ENCODE measurements around the gene DACH1. TPM values are rescaled to one million over a fixed set of nuclear protein-coding genes. Genes with fewer than 3 reads are reported as not detected.

The DACH1 gene
- total RNA-seq, 2 experiments from 2014 or later: not detected

GRCh38 chr13:71727042-71727441 is 140.0 kb downstream of the DACH1 start:
- no peaks in the 10 kb centered on the region for H3K36me3 ChIP-seq (ENCODE audit: insufficient read depth, low read length)
- no peak overlapping the region for H2AFZ ChIP-seq (ENCODE audit: low read length)
- H3K9me3 ChIP-seq (ENCODE audit: low read length): no peaks in the 10 kb centered on the region
- H3K4me1 ChIP-seq (ENCODE audit: insufficient read depth, low read length, poor library complexity, severe bottlenecking): no peaks in the 10 kb centered on the region
- no peaks in the 10 kb centered on the region for H3K9me2 ChIP-seq (ENCODE audit: insufficient read depth, low read length)
- BruUV-seq (replicated peaks): no TSS peak
- H3K4me2 ChIP-seq (ENCODE audit: low read length): no peak overlapping the region
- H3K27ac ChIP-seq (ENCODE audit: low read depth, low read length, poor library complexity, severe bottlenecking): no peak overlapping the region
- H3K79me2 ChIP-seq (ENCODE audit: insufficient read depth, low read depth, low read length): no peaks in the 10 kb centered on the region
- no peak for DNase-seq (ENCODE audit: low spot score)
- TF ChIP-seq, protein P1, sequence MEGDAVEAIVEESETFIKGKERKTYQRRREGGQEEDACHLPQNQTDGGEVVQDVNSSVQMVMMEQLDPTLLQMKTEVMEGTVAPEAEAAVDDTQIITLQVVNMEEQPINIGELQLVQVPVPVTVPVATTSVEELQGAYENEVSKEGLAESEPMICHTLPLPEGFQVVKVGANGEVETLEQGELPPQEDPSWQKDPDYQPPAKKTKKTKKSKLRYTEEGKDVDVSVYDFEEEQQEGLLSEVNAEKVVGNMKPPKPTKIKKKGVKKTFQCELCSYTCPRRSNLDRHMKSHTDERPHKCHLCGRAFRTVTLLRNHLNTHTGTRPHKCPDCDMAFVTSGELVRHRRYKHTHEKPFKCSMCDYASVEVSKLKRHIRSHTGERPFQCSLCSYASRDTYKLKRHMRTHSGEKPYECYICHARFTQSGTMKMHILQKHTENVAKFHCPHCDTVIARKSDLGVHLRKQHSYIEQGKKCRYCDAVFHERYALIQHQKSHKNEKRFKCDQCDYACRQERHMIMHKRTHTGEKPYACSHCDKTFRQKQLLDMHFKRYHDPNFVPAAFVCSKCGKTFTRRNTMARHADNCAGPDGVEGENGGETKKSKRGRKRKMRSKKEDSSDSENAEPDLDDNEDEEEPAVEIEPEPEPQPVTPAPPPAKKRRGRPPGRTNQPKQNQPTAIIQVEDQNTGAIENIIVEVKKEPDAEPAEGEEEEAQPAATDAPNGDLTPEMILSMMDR (conservative IDR thresholded peaks at IDR 0.05; ENCODE audit: low read length): no peak
- no peak for TF ChIP-seq EZH2phosphoT487 (IDR thresholded peaks at IDR 0.05; ENCODE audit: borderline replicate concordance, low read depth, low read length)
- ChIA-PET CTCF (ENCODE audit: unreplicated experiment) (no interaction called here), POLR2A (interaction anchor here (0.7 kb wide), 1 partner anchor 9 kb away, joined by 4 read pairs; no protein-coding TSS in a partner anchor)
- no peak overlapping the region for H3K4me3 ChIP-seq (ENCODE audit: low read depth, low read length, poor library complexity, severe bottlenecking)
- H4K20me1 ChIP-seq (ENCODE audit: insufficient read depth, low read length): no peaks in the 10 kb centered on the region
- intact Hi-C loops (cut with micrococcal nuclease; ENCODE audit: unreplicated experiment): no loop called here

GRCh38 chr13:71722206-71722605 is 144.8 kb downstream of the DACH1 start:
- TF ChIP-seq, protein P1 (conservative IDR thresholded peaks at IDR 0.05; ENCODE audit: low read length): no peak

GRCh38 chr13:71721104-71721503 is 145.9 kb downstream of the DACH1 start:
- Histone ChIP-seq H3K4me1 (ENCODE audit: insufficient read depth, low read length, poor library complexity, severe bottlenecking) (no peaks in the 10 kb centered on the region), H4K20me1 (ENCODE audit: insufficient read depth, low read length) (no peaks in the 10 kb centered on the region), H2AFZ (ENCODE audit: low read length) (no peak overlapping the region), H3K27ac (ENCODE audit: low read depth, low read length, poor library complexity, severe bottlenecking) (no peak overlapping the region), H3K79me2 (ENCODE audit: insufficient read depth, low read depth, low read length) (no peaks in the 10 kb centered on the region), H3K9me3 (ENCODE audit: low read length) (no peaks in the 10 kb centered on the region), H3K9me2 (ENCODE audit: insufficient read depth, low read length) (no peaks in the 10 kb centered on the region), H3K4me2 (ENCODE audit: low read length) (no peak overlapping the region), H3K4me3 (ENCODE audit: low read depth, low read length, poor library complexity, severe bottlenecking) (no peak overlapping the region), H3K36me3 (ENCODE audit: insufficient read depth, low read length) (no peaks in the 10 kb centered on the region)
- no TSS peak for BruUV-seq (replicated peaks)
- POLR2A ChIA-PET: interaction anchor here (0.6 kb wide), 1 partner anchor 94 kb away, joined by 4 read pairs; no protein-coding TSS in a partner anchor
- DNase-seq (ENCODE audit: low spot score): no peak
- TF ChIP-seq, protein P1 (conservative IDR thresholded peaks at IDR 0.05; ENCODE audit: low read length): no peak
- TF ChIP-seq EZH2phosphoT487 (IDR thresholded peaks at IDR 0.05; ENCODE audit: borderline replicate concordance, low read depth, low read length): no peak
- intact Hi-C loops (cut with micrococcal nuclease; ENCODE audit: unreplicated experiment): no loop called here
- CTCF ChIA-PET (ENCODE audit: unreplicated experiment): no interaction called here

More at GRCh38 chr13:71722206-71722605, 144.8 kb downstream of the DACH1 start:
- H3K4me1 ChIP-seq (ENCODE audit: insufficient read depth, low read length, poor library complexity, severe bottlenecking): no peaks in the 10 kb centered on the region
- intact Hi-C loops (cut with micrococcal nuclease; ENCODE audit: unreplicated experiment): no loop called here
- H3K9me3 ChIP-seq (ENCODE audit: low read length): no peaks in the 10 kb centered on the region
- POLR2A ChIA-PET: no interaction called here
- H3K27ac ChIP-seq (ENCODE audit: low read depth, low read length, poor library complexity, severe bottlenecking): no peak overlapping the region
- H4K20me1 ChIP-seq (ENCODE audit: insufficient read depth, low read length): no peaks in the 10 kb centered on the region
- CTCF ChIA-PET (ENCODE audit: unreplicated experiment): no interaction called here
- no TSS peak for BruUV-seq (replicated peaks)
- no peak for DNase-seq (ENCODE audit: low spot score)
- H2AFZ ChIP-seq (ENCODE audit: low read length): no peak overlapping the region
- no peaks in the 10 kb centered on the region for H3K36me3 ChIP-seq (ENCODE audit: insufficient read depth, low read length)
- no peaks in the 10 kb centered on the region for H3K79me2 ChIP-seq (ENCODE audit: insufficient read depth, low read depth, low read length)
- no peaks in the 10 kb centered on the region for H3K9me2 ChIP-seq (ENCODE audit: insufficient read depth, low read length)
- H3K4me2 ChIP-seq (ENCODE audit: low read length): no peak overlapping the region
- H3K4me3 ChIP-seq (ENCODE audit: low read depth, low read length, poor library complexity, severe bottlenecking): no peak overlapping the region

All from OCI-LY7 (cell line).